B cell (primary cell): ENCODE results near the gene DACH1.

ENCODE experiments used
- CTCF ChIP-seq: fragments of 200-600 bp; IDR thresholded peaks from one replicate; pipeline ENCODE4 v1.8.0; 2022; ENCODE audit warnings: antibody characterized with exemption, mild to moderate bottlenecking
- EZH2 ChIP-seq: IDR thresholded peaks from 2 replicates; pipeline ENCODE4 v1.6.1; 2012; ENCODE audit warnings: borderline replicate concordance, low read depth, mild to moderate bottlenecking, moderate library complexity, low read length; ENCODE audit not compliant: insufficient read depth, poor library complexity, severe bottlenecking

GRCh38 chr13:71774863-71775262 lies 92.1 kb downstream of the DACH1 start:
- no peak for TF ChIP-seq CTCF
- no peak for TF ChIP-seq EZH2
